HEK293 (cell line): Measurements from ENCODE around the gene F5.

Experiments used
- CTCF ChIP-seq: fragments of 450-650 bp; formaldehyde crosslinking; IDR thresholded peaks from 2 replicates; pipeline ENCODE4 v1.5.1; 2016; ENCODE audit warnings: missing biosample characterization, missing genetic modification characterization
- ZNF658 ChIP-seq: fragments of 450-650 bp; formaldehyde crosslinking; IDR thresholded peaks from 2 replicates; pipeline ENCODE4; 2016; ENCODE audit warnings: missing biosample characterization, missing genetic modification characterization

GRCh38 chr1:169570172-169570574, 16.1 kb downstream of the F5 start:
- no peak for TF ChIP-seq CTCF (tag by site-specific recombination)
- no peak for TF ChIP-seq ZNF658 (tag by site-specific recombination)
